Thyroid gland (tissue), 4 donors: ENCODE data around the gene THRB.
"Not testable (repeated sequence)": the region's sequence is repeated elsewhere in the genome, so short reads cannot be mapped to it uniquely, and the experiment has no call there.

Experiments used
- POLR2A ChIP-seq, 2 donors: fragments of 450-650 bp; IDR thresholded peaks; one replicate each; pipeline ENCODE4 v1.6.1; 2017; ENCODE audit warnings: antibody characterized with exemption in 2 of 2, mild to moderate bottlenecking in 2 of 2, moderate library complexity in 1 of 2
- TF ChIP-seq, protein P1 (sequence below), 6 experiments: fragments of 200-600 bp in 3 of 6; fragments of 450-650 bp in 3 of 6; sonication (generic) in 3 of 6; IDR thresholded peaks; one replicate each; pipeline ENCODE4 v1.5.1; 2016 to 2019; ENCODE audit warnings: antibody characterized with exemption in 6 of 6, mild to moderate bottlenecking in 2 of 6, inconsistent platforms in 1 of 6, moderate library complexity in 1 of 6

DNA sequence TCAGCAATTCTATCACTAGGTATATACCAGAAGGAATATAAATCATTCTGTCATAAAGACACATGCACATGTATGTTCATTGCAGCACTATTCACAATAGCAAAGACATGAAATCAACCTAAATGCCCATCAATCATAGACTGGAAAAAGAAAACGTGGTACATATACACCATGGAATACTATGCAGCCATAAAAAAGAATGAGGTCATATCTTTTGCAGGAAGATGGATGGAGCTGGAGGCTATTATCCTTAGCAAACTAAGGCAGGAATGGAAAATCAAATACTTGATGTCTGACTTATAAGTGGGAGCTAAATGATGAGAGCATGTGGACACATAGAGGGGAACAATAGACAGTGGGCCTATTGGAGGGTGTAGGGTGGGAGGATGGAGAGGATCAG lies 73.8 kb downstream of the THRB start:
- TF ChIP-seq POLR2A (IDR thresholded peaks at IDR 0.05): not testable (repeated sequence)
- TF ChIP-seq, protein P1, sequence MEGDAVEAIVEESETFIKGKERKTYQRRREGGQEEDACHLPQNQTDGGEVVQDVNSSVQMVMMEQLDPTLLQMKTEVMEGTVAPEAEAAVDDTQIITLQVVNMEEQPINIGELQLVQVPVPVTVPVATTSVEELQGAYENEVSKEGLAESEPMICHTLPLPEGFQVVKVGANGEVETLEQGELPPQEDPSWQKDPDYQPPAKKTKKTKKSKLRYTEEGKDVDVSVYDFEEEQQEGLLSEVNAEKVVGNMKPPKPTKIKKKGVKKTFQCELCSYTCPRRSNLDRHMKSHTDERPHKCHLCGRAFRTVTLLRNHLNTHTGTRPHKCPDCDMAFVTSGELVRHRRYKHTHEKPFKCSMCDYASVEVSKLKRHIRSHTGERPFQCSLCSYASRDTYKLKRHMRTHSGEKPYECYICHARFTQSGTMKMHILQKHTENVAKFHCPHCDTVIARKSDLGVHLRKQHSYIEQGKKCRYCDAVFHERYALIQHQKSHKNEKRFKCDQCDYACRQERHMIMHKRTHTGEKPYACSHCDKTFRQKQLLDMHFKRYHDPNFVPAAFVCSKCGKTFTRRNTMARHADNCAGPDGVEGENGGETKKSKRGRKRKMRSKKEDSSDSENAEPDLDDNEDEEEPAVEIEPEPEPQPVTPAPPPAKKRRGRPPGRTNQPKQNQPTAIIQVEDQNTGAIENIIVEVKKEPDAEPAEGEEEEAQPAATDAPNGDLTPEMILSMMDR (IDR thresholded peaks at IDR 0.05): not testable (repeated sequence)
